22Rv1 (cell line): ENCODE measurements around the gene ORMDL3.

Source experiments
- CTCF ChIP-seq: fragments of 450-650 bp; IDR thresholded peaks from 2 replicates; pipeline ENCODE4 v1.5.1; 2017; ENCODE audit warnings: mild to moderate bottlenecking
- ZFX ChIP-seq: fragments of 450-650 bp; IDR thresholded peaks from 2 replicates; pipeline ENCODE4 v1.6.1; 2017; ENCODE audit warnings: antibody characterized with exemption, borderline replicate concordance

- TF ChIP-seq CTCF (no peak), ZFX (no peak)
Measured at GRCh38 chr17:39871801-39872200, 55.6 kb downstream of the ORMDL3 start.
